Natural killer cell treated with Interleukin-12 subunit alpha and Interleukin-12 subunit beta and Interleukin-15 and Interleukin-18, amount 100 ng/mL, for 72 hours (primary cell): Measurements from ENCODE around the gene PPP2R2C. TPM values are rescaled to one million over a fixed set of nuclear protein-coding genes. Genes with fewer than 3 reads are reported as not detected.

Experiments
- ATAC-seq, 2 donors: fragments of 150-1000 bp; cut with Tn5 transposase in 1 of 2; sonication (Bioruptor Pico), chemical (Tn5 transposase) in 1 of 2; 2 replicates each; pipeline ENCODE4 v1.10.0; 2021
- DNase-seq: peaks from one replicate; pipeline ENCODE4 v3.0.0; 2022; ENCODE audit warnings: low spot score
- H3K27ac Mint-ChIP-seq, 2 donors: 1 replicate in 1 of 2; 2 replicates in 1 of 2; pipeline ENCODE4 v1.8.0; 2022; ENCODE audit warnings: mixed read lengths in 2 of 2, mild to moderate bottlenecking in 1 of 2, moderate library complexity in 1 of 2
- H3K27me3 Mint-ChIP-seq, 2 donors: 1 replicate in 1 of 2; 2 replicates in 1 of 2; pipeline ENCODE4 v1.8.0; 2022; ENCODE audit warnings: mixed read lengths in 2 of 2
- H3K36me3 Mint-ChIP-seq: one replicate; pipeline ENCODE4 v1.8.0; 2022; ENCODE audit warnings: mixed read lengths
- H3K4me1 Mint-ChIP-seq, 2 donors: 1 replicate in 1 of 2; 2 replicates in 1 of 2; pipeline ENCODE4 v1.8.0; 2022; ENCODE audit warnings: low read depth in 2 of 2, mixed read lengths in 2 of 2, mild to moderate bottlenecking in 1 of 2
- H3K4me3 Mint-ChIP-seq: one replicate; pipeline ENCODE4 v1.8.0; 2022; ENCODE audit warnings: mixed read lengths
- H3K9me3 Mint-ChIP-seq: 2 replicates; pipeline ENCODE4 v1.8.0; 2022; ENCODE audit warnings: mixed read lengths
- total RNA-seq, 2 donors: library from RNA; stranded (reverse); gene quantifications; one replicate each; pipeline ENCODE4 v1.2.3, GENCODE V29; 2022

PPP2R2C gene
- total RNA-seq, 2 donors from 2014 or later, result not detected

DNA sequence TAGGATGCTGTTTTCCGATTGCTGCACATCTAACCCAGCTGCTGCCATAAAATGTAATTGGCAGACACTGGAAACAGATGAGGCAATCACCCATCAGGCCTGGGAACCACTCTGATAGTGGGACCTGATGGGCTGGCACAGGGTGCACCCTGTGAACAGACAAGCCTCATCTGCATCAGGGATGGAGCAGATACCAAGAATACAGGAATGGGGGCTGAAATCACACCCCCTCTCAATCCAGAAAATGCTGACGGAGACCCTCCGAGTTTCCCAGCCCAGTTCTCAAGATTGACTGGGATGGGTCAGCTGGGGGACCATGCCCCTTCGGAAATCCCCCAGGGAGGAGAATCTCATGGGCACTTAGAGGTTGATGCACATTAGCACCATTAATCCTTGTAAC is 28.8 kb upstream of the PPP2R2C start:
- peaks cover 8% of the 10 kb centered on the region for H3K9me3 Mint-ChIP-seq
- H3K27me3 Mint-ChIP-seq, result peaks cover 27 to 35% of the 10 kb centered on the region in 2 donors
- DNase-seq (no peak), ATAC-seq (no peak)
- H3K36me3 Mint-ChIP-seq, result peaks cover 15% of the 10 kb centered on the region
- no peak overlapping the region for H3K4me3 Mint-ChIP-seq
- no peak overlapping the region for H3K27ac Mint-ChIP-seq
- H3K4me1 Mint-ChIP-seq, result no peaks in the 10 kb centered on the region

DNA sequence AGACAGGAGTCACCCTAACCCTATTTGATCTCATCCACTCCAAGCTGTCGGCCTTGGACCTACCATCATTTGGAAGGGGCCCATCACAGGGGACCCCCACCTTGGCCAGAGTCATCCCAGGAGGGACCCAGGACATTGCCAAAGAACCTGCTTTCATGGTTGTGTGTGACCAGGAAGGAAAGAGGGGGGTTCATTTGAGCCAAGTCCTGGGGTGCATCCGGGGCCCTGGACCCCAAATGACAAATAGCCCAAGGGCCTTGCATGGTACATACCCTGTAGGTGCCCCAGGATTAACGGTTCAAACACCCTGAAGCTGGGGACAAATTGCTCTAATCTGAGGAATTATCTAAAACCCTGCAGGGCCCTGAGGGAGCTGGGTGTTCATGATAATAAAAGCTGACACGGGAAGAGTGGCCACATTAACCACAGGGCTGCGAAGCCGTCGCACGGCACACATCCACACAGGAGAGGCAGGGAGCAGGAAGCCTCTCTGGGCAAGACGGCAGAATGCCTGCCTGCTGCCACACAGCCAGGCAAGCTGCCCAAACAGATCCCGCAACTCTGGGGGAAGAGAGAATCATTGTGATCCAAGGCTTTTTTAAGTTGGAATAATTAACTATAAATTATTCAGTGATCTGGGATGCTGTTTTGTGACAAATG is 28.2 kb upstream of the PPP2R2C start:
- H3K27ac Mint-ChIP-seq, result no peak overlapping the region
- H3K36me3 Mint-ChIP-seq, result peaks cover 15% of the 10 kb centered on the region
- peaks cover 8% of the 10 kb centered on the region for H3K9me3 Mint-ChIP-seq

GRCh38 chr4:6499238-6499600 is 26.8 kb upstream of the PPP2R2C start:
- ATAC-seq (peak in 1 of 2 donors; percentile 11), DNase-seq (no peak)
- Mint-ChIP-seq H3K27ac (no peak overlapping the region), H3K27me3 (peaks cover 28 to 32% of the 10 kb centered on the region in 2 donors), H3K4me1 (no peaks in the 10 kb centered on the region), H3K36me3 (peaks cover 9% of the 10 kb centered on the region), H3K9me3 (peaks cover 4% of the 10 kb centered on the region), H3K4me3 (no peak overlapping the region)

More for the DNA sequence above, 28.2 kb upstream of the PPP2R2C start:
- ATAC-seq (no peak), DNase-seq (no peak)
- Mint-ChIP-seq H3K4me3 (no peak overlapping the region), H3K27me3 (peaks cover 27 to 32% of the 10 kb centered on the region in 2 donors), H3K4me1 (no peaks in the 10 kb centered on the region)

DNA sequence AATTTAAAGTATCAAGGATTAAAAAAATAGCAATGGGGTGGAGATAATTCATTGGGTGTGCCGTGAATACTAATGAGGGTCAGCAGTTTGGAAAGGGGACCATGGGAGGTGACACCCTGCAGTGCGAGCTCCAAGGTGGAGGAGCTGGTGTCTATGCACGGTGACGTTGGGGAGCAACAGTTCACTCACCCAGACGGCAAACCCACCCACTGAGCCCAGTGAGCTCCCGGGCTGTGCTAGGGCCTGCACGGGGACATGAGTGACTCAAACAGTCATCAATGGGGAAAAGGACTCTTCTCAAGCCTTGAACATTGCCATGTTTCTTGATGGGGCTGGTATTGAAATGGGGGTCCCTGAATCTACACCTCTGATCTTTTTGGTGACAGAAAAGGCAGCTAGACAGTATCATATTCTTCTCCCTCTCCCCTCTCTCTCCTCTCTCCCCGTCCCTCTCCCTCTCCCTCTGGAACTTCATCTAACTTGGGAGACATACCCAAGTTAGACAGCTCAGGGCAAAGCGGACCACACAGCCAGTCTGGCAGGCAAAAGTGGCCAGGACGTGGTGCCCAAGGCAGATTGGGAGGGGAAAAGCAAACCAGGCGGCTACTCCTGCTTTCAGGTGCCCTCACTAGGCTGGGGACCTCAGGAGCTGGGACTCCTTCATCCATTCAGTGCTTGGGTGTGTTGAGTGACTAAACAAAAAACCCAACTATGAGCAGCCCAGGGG is 26.3 kb upstream of the PPP2R2C start:
- DNase-seq (no peak), ATAC-seq (no peak)
- H3K27me3 Mint-ChIP-seq, result peaks cover 30 to 32% of the 10 kb centered on the region in 2 donors
- no peaks in the 10 kb centered on the region for H3K4me1 Mint-ChIP-seq
- no peak overlapping the region for H3K27ac Mint-ChIP-seq
- H3K4me3 Mint-ChIP-seq, result no peak overlapping the region
- no peaks in the 10 kb centered on the region for H3K9me3 Mint-ChIP-seq
- H3K36me3 Mint-ChIP-seq, result peaks cover 3% of the 10 kb centered on the region

GRCh38 chr4:6497796-6498195 is 25.4 kb upstream of the PPP2R2C start:
- H3K27me3 Mint-ChIP-seq, result peaks cover 32% of the 10 kb centered on the region in 2 donors
- no peak overlapping the region for H3K4me3 Mint-ChIP-seq
- no peaks in the 10 kb centered on the region for H3K36me3 Mint-ChIP-seq
- no peak overlapping the region for H3K27ac Mint-ChIP-seq
- DNase-seq (no peak), ATAC-seq (no peak)
- no peaks in the 10 kb centered on the region for H3K9me3 Mint-ChIP-seq
- H3K4me1 Mint-ChIP-seq, result no peaks in the 10 kb centered on the region

DNA sequence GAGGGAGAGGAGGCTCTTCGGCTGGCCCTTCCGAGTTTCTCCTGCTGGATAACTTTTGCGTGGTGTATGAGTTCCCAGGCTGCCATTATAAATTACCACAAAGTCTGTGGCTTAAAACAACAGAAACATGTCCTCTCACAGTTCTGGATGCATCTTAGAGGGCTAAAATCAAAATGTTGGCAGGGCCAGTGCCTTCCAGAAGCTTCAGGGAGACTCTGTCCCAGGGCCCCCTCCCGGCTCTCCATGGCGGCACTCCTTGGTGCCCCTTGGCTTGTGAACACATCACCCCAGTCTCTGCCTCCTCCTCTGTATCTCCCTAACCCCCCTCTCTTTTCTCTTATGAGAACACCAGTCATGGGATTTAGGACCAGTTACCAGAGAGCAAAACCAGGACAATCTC is 23.3 kb upstream of the PPP2R2C start:
- no peak for DNase-seq
- no peak overlapping the region for H3K4me3 Mint-ChIP-seq
- peaks cover 18 to 24% of the 10 kb centered on the region in 2 donors for H3K27me3 Mint-ChIP-seq
- no peak overlapping the region for H3K27ac Mint-ChIP-seq
- H3K4me1 Mint-ChIP-seq, result no peaks in the 10 kb centered on the region
- ATAC-seq, result no peak
- no peaks in the 10 kb centered on the region for H3K9me3 Mint-ChIP-seq
- H3K36me3 Mint-ChIP-seq, result no peaks in the 10 kb centered on the region

DNA sequence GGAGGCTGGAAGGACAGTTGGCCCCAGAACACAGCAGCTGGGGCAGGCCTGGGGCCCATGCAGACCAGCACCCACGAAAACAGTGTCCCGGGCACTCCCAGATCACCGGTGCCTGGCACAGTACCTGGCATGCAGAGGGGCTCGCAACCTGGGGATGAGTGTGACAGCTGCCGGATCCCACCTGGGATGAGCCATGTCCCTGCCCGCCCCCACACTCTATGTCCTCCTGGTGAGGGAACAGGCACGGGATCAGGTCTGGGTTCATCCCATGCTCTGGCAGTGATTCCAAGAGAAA is 22.8 kb upstream of the PPP2R2C start:
- Mint-ChIP-seq H3K4me3 (no peak overlapping the region), H3K27ac (no peak overlapping the region), H3K27me3 (peaks cover 18 to 21% of the 10 kb centered on the region in 2 donors), H3K4me1 (no peaks in the 10 kb centered on the region), H3K36me3 (no peaks in the 10 kb centered on the region), H3K9me3 (no peaks in the 10 kb centered on the region)
- ATAC-seq, result no peak
- DNase-seq, result no peak

- peak in 1 of 2 donors; percentile 18 for ATAC-seq
- Mint-ChIP-seq H3K36me3 (no peaks in the 10 kb centered on the region), H3K27ac (no peak overlapping the region), H3K9me3 (no peaks in the 10 kb centered on the region), H3K4me1 (no peaks in the 10 kb centered on the region), H3K27me3 (peaks cover 14 to 17% of the 10 kb centered on the region in 2 donors), H3K4me3 (no peak overlapping the region)
- no peak for DNase-seq
These were observed 22.2 kb upstream of the PPP2R2C start for GRCh38 chr4:6494431-6495295.

GRCh38 chr4:6493658-6494304 is 21.4 kb upstream of the PPP2R2C start:
- H3K9me3 Mint-ChIP-seq, result no peaks in the 10 kb centered on the region
- H3K4me3 Mint-ChIP-seq, result no peak overlapping the region
- DNase-seq, result no peak
- H3K4me1 Mint-ChIP-seq, result no peaks in the 10 kb centered on the region
- no peak for ATAC-seq
- no peaks in the 10 kb centered on the region for H3K36me3 Mint-ChIP-seq
- H3K27me3 Mint-ChIP-seq, result peaks cover 20 to 25% of the 10 kb centered on the region in 2 donors
- no peak overlapping the region for H3K27ac Mint-ChIP-seq

DNA sequence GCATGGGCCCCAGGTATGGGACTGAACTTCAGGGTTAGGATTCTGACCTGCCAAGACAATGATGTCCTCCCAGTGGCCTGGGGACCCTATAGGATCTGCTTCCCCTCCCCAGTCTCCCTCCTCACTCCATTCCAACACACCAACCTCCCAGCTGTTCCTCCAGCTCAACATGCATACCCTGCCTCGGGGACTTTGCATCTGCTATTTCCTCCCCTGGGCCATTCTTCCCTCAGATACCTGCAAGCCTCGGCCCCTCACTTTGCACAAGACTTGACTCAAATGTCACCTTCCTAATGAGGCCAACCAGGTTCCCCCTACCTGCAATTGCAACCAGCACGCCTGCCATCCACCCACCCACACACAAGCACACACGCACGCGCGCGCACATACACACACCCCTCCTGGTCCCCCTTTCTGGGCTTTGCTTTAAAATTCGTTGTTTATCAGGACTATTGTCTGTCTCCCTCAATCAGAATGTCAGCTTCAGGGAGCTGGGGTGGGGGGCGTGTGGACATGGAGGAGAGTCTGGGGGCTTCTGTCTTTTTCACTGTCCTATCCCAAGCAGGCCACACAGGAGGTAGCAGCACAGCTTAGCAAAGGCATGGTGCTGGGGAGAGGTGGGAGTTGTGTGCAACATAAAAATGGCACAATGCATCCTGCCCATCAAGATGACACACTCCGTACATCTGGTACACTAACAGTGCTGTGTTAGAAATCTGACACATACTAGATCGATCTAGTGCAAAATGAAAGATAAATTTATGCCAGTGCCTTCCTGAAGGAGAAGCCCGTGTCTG is 20.6 kb upstream of the PPP2R2C start:
- no peak for DNase-seq
- H3K4me3 Mint-ChIP-seq, result no peak overlapping the region
- H3K27ac Mint-ChIP-seq, result no peak overlapping the region
- H3K36me3 Mint-ChIP-seq, result peaks cover 2% of the 10 kb centered on the region
- no peaks in the 10 kb centered on the region for H3K9me3 Mint-ChIP-seq
- H3K27me3 Mint-ChIP-seq, result peaks cover 25 to 29% of the 10 kb centered on the region in 2 donors
- no peaks in the 10 kb centered on the region for H3K4me1 Mint-ChIP-seq
- no peak for ATAC-seq

DNA sequence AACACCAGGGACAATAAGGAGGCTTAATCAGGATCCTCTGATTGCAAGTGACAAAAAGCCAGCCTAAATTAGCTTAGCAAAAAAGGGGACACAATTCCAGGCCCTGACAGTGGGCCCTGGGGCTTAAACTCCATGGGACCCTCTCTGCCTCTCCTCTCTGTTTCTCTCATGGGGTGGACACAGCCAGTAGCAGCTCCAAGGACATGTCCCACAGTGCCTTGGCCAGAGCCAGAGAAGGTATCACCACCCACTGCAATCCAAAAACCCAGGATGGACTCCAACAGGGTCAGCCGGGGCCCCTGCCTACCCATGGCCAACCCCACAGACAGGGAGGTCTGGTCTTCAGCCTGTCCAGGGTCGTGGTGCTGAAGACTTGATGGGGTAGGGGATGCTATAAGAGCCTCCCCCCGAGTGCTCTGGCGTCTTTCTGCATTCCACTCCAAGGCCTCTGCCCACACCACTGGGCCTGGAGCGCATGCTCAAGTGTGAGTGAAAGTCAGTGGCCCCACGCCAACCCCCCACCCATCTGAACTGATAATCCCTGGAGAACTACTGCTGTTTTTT is 19.7 kb upstream of the PPP2R2C start:
- no peak for DNase-seq
- peaks cover 7% of the 10 kb centered on the region for H3K36me3 Mint-ChIP-seq
- H3K27ac Mint-ChIP-seq, result no peak overlapping the region
- no peak overlapping the region for H3K4me3 Mint-ChIP-seq
- H3K9me3 Mint-ChIP-seq, result no peaks in the 10 kb centered on the region
- ATAC-seq, result no peak
- H3K4me1 Mint-ChIP-seq, result no peaks in the 10 kb centered on the region
- peaks cover 32 to 34% of the 10 kb centered on the region in 2 donors for H3K27me3 Mint-ChIP-seq

- Mint-ChIP-seq H3K9me3 (peaks cover 3% of the 10 kb centered on the region), H3K27me3 (peaks cover 36 to 43% of the 10 kb centered on the region in 2 donors), H3K36me3 (peaks cover 7% of the 10 kb centered on the region), H3K27ac (no peak overlapping the region), H3K4me1 (no peaks in the 10 kb centered on the region), H3K4me3 (no peak overlapping the region)
- ATAC-seq (peak in 1 of 2 donors; percentile 15), DNase-seq (no peak)
These were observed 18.8 kb upstream of the PPP2R2C start for GRCh38 chr4:6491235-6491634.

DNA sequence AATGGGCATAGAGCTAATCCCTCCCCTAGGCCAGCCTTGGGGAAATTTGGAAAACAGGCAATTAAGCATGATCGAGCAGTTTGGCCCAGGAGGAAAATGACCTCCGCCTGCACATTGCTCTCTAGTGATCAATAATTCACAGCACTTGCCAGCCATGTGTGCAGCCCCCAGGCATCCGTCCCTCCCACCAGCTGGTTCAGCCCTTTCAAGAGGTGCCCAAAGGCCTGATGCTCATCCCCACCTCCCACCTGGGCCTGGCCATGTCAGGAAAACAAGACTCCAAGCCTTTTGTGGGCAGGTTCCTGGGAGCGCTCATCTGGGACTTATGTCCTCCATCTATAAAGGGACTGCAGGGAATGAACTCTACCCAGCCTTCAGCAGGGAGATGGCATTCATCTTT is 17.5 kb upstream of the PPP2R2C start:
- peaks cover 39 to 52% of the 10 kb centered on the region in 2 donors for H3K27me3 Mint-ChIP-seq
- no peaks in the 10 kb centered on the region for H3K4me1 Mint-ChIP-seq
- no peak for ATAC-seq
- H3K4me3 Mint-ChIP-seq, result no peak overlapping the region
- DNase-seq, result no peak
- H3K27ac Mint-ChIP-seq, result no peak overlapping the region
- H3K9me3 Mint-ChIP-seq, result peaks cover 6% of the 10 kb centered on the region
- peaks cover 12% of the 10 kb centered on the region for H3K36me3 Mint-ChIP-seq
